ENCODE data around the gene TLE7. TPM values are rescaled to one million over a fixed set of nuclear protein-coding genes. Genes with fewer than 3 reads are reported as not detected.

The TLE7 gene
- total RNA-seq, 4 donors from 2014 or later: not detected

- TF ChIP-seq CTCF (IDR thresholded peaks at IDR 0.05): no peak
- Histone ChIP-seq H3K4me1 (peaks cover 0 to 48% (median 0%) of the 10 kb centered on the region in 3 donors), H3K36me3 (no peaks in the 10 kb centered on the region), H3K4me3 (no peak overlapping the region), H3K27me3 (peaks cover 0 to 39% (median 0%) of the 10 kb centered on the region in 4 donors), H3K27ac (peak overlapping the region in 2 of 4 donors; percentile 56 to 71), H3K9me3 (no peaks in the 10 kb centered on the region)
- WGBS, 2 donors: 53 to 63% methylated on average over 9 to 10 of the region's 10 CpGs
- DNase-seq: no peak
- intact Hi-C loops (cut with DNase I): no loop called here
Observed at GRCh38 chr16:71384073-71384724, 57.7 kb downstream of the TLE7 start.

- Histone ChIP-seq H3K4me1 (peaks cover 0 to 48% (median 0%) of the 10 kb centered on the region in 3 donors), H3K36me3 (no peaks in the 10 kb centered on the region), H3K9me3 (no peaks in the 10 kb centered on the region), H3K27ac (peak overlapping the region in 3 of 4 donors; percentile 42 to 75 (median 56)), H3K4me3 (no peak overlapping the region), H3K27me3 (peaks cover 0 to 35% (median 0%) of the 10 kb centered on the region in 4 donors)
- TF ChIP-seq CTCF (IDR thresholded peaks at IDR 0.05): no peak
- TF ChIP-seq POLR2A (IDR thresholded peaks at IDR 0.05): no peak
- WGBS, 2 donors: 46 to 48% methylated on average over 8 to 10 of the region's 11 CpGs
- DNase-seq: no peak
- intact Hi-C loops (cut with DNase I): no loop called here
Observed at GRCh38 chr16:71383054-71383773, 58.6 kb downstream of the TLE7 start.

GRCh38 chr16:71380831-71381230 is 61.0 kb downstream of the TLE7 start:
- H3K9me3 ChIP-seq: no peaks in the 10 kb centered on the region
- H3K4me3 ChIP-seq: no peak overlapping the region
- H3K27ac ChIP-seq: no peak overlapping the region
- WGBS, 2 donors: 52 to 64% methylated on average over 6 of the region's 6 CpGs
- TF ChIP-seq POLR2A (IDR thresholded peaks at IDR 0.05) (no peak), CTCF (IDR thresholded peaks at IDR 0.05) (no peak)
- peaks cover 0 to 27% (median 0%) of the 10 kb centered on the region in 4 donors for H3K27me3 ChIP-seq
- intact Hi-C loops (cut with DNase I): no loop called here
- DNase-seq: no peak
- H3K36me3 ChIP-seq: no peaks in the 10 kb centered on the region
- H3K4me1 ChIP-seq: peaks cover 0 to 24% (median 0%) of the 10 kb centered on the region in 3 donors

Other genes starting within 250 kb of the TLE7 start
- 1 to 10 TPM in 1 of 4 donors, under 1 TPM in 2, not detected in 1; 0.23 to 2.4 (median 0.38) TPM for gene HYDIN, start 211.3 kb downstream of the TLE7 start, total RNA-seq
- gene CMTR2, start 152.7 kb downstream of the TLE7 start, total RNA-seq: 10 to 100 TPM; 18.1 to 39.4 (median 29.3) TPM
- 1 to 10 TPM in 3 of 4 donors, under 1 TPM in 1; 0.35 to 3.8 (median 2.4) TPM for gene CALB2, start 83.3 kb downstream of the TLE7 start, total RNA-seq
- gene ZNF23, start 20.2 kb upstream of the TLE7 start, total RNA-seq: 1 to 10 TPM; 2.5 to 7.4 (median 3.4) TPM
- 1 to 10 TPM; 1.1 to 5.0 (median 1.7) TPM for gene ZNF19, start 47.3 kb upstream of the TLE7 start, total RNA-seq
- 1 to 10 TPM in 1 of 4 donors, not detected in 3; 2.6 TPM for gene CHST4, start 84.4 kb upstream of the TLE7 start, total RNA-seq
- not detected for gene TAT, start 135.0 kb upstream of the TLE7 start, total RNA-seq
- gene MARVELD3, start 184.1 kb upstream of the TLE7 start, total RNA-seq: 10 to 100 TPM in 2 of 4 donors, 1 to 10 TPM in 2; 6.5 to 11.8 (median 9.8) TPM